ENCODE measurements around the gene ATP2B3.

GRCh38 chrX:153627675-153628111, 110.3 kb downstream of the ATP2B3 start:
- TF ChIP-seq CTCF (IDR thresholded peaks at IDR 0.05) (no peak), POLR2A (IDR thresholded peaks at IDR 0.05) (no peak)
